AG10803 (cell line): ENCODE results near the gene BIN1.

ENCODE experiments used
- DNase-seq: peaks from one replicate; pipeline ENCODE4 v3.0.0; 2010; ENCODE audit warnings: low read depth
- H3K4me3 ChIP-seq: 2 replicates; pipeline ENCODE4 v1.5.1; 2011; ENCODE audit warnings: mild to moderate bottlenecking, low read length, control low read depth
- TF ChIP-seq, protein P1 (sequence below): conservative IDR thresholded peaks from 2 replicates; pipeline ENCODE4 v1.5.1; 2011; ENCODE audit warnings: mild to moderate bottlenecking, low read length, control low read depth, inconsistent platforms

Gene BIN1, protein sequence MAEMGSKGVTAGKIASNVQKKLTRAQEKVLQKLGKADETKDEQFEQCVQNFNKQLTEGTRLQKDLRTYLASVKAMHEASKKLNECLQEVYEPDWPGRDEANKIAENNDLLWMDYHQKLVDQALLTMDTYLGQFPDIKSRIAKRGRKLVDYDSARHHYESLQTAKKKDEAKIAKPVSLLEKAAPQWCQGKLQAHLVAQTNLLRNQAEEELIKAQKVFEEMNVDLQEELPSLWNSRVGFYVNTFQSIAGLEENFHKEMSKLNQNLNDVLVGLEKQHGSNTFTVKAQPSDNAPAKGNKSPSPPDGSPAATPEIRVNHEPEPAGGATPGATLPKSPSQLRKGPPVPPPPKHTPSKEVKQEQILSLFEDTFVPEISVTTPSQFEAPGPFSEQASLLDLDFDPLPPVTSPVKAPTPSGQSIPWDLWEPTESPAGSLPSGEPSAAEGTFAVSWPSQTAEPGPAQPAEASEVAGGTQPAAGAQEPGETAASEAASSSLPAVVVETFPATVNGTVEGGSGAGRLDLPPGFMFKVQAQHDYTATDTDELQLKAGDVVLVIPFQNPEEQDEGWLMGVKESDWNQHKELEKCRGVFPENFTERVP

DNA sequence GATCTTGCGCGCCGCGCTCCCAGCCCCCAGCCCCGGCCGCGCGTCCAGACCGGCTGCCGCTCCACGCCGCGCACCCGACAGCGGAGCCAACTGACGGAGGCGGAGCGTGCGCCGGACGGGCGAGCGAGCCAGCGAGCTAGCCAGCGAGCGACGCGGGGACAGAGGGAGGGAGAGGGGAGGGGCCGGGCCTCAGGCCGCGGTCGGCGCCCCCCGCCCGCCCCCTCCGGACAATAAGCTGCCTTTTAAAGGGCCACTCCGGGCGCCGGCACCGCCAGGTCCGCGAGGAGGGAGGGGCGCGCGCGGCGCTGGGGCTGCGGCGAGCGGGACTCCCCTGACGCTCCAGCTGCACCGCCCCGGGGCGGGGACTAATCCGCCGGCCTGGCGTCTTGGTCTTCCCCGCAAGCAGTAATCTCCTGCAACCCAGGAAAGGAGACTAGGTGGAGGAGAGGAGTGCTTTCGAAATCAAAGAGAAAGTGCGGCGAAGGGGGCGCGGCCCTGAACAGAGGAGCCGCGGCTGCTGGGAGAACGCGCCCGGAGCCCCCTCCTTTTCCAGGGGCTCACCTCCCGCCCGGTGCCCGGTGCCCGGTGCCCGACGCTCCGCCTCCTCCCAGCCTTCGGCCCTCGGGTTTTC lies at the start of gene BIN1:
TSS of gene BIN1 (minus strand) at position 164 of the 631 bp plus-strand sequence. CDS start 211 bp downstream, outside the sequence.
- TF ChIP-seq, protein P1, sequence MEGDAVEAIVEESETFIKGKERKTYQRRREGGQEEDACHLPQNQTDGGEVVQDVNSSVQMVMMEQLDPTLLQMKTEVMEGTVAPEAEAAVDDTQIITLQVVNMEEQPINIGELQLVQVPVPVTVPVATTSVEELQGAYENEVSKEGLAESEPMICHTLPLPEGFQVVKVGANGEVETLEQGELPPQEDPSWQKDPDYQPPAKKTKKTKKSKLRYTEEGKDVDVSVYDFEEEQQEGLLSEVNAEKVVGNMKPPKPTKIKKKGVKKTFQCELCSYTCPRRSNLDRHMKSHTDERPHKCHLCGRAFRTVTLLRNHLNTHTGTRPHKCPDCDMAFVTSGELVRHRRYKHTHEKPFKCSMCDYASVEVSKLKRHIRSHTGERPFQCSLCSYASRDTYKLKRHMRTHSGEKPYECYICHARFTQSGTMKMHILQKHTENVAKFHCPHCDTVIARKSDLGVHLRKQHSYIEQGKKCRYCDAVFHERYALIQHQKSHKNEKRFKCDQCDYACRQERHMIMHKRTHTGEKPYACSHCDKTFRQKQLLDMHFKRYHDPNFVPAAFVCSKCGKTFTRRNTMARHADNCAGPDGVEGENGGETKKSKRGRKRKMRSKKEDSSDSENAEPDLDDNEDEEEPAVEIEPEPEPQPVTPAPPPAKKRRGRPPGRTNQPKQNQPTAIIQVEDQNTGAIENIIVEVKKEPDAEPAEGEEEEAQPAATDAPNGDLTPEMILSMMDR: no peak
- peak within 1 kb of the TSS; percentile 84 for H3K4me3 ChIP-seq
- peak; percentile 84 for DNase-seq

DNA sequence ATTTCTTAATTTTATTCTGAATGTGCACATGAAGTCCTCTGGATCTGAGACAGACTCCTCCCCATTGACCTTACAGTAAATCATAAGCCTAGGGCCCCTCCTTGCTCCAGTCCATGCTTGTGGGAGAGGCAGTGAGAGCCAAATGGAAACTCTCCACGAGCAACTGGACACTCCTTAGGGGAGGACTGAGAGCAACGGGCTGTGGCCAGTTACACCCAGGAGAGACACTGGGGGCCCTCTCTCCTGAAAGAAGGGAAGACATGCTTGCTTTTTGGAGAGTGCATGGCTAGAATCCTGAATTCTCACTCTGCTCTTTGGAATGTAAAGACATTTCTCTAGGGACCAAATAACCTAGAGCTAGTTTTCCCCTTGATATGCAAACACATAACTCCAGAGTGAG lies 49.0 kb upstream of the BIN1 start:
- TF ChIP-seq, protein P1: no peak
- DNase-seq: peak; percentile 73
- no peak overlapping the region for H3K4me3 ChIP-seq

DNA sequence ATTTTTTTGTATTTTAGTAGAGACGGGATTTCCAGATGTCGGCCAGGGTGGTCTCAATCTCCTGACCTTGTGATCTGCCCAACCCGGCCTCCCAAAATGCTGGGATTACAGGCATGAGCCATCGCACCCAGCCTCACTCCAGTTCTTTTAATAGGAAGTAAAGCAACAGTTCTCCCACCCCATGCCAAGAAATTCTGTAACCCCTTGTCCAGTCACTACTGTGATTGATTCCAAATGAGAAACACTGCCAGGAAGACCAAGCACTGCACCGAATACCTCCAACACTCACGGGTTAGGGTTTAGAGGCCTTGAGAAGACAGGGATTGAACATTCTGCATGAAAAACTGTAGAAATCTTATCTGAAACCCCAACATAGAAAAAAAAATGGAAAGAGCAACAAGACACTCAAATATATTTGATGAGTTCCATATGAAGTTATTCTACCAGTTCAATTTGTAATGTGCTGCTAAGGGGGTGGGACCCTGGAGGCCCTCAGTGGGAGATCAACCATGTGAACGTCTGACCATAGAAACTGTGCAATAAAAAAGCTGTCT lies 48.2 kb upstream of the BIN1 start:
- no peak overlapping the region for H3K4me3 ChIP-seq
- DNase-seq: peak; percentile 85
- TF ChIP-seq, protein P1: no peak

DNA sequence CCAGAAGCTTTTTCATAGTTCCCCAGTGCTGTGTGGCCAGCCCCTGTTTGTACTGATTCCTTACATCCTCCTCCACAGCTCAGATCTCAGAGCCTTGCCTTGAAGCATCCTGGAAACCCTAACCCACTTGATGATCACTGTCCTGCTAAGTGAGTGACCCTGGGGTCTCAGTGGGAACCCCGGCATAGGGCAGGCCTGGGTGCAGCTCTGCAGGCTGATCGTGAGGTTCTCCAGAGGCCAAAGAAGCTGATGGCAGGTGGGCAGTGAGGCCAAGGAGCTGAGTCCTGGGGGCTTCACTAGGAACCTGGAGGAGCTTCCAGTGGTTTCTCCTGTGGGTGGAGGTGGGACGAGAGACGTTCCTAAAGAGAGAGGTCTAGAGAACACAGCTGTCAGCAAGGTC lies 47.4 kb upstream of the BIN1 start:
- no peak for DNase-seq
- TF ChIP-seq, protein P1: no peak

DNA sequence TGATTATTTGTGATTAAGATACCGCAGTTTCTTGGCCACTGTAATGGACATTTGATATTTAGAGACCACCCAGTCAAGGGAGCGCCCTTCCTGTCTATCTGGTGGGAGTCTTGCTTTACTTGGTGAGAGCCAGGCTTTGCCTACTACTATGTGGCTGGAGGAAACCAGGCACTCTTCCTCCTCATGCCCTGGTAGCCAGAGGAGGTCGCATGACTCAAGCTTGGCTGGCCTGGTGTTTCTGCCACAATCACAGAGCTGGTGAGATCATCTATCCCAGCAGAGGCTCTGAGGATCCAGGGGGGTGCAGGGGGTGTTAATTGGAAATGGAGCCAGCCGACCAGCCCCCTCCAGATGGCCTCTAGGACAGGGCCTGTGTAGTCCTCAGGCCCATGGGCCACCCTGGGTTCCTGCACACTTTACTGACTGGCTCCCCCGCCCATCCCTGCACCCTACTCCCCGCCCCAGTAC lies 46.8 kb upstream of the BIN1 start:
- TF ChIP-seq, protein P1: peak; percentile 24; the same call in 1 of the 2 replicates
- DNase-seq: peak; percentile 84
- H3K4me3 ChIP-seq: no peak overlapping the region

More for the DNA sequence above, 47.4 kb upstream of the BIN1 start:
- H3K4me3 ChIP-seq: no peak overlapping the region

DNA sequence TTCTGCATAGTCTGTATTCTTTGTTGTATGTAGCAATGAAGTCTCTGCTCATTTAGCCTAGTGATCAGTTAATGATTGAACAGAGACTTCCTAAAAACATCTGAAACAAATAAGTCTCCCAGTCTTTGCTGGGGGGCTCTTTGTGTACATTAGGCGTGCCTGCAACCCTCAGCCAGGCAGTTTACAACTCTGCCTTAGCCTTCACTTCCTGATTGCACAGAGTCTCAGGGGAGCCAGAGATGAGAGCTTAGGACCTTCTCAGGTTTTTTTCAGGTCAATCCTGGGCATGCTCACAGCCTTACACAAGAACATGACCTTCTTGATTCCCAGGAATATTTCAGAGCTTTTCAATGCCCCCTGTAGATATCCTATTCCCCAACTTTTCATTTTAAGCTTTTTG lies 44.0 kb upstream of the BIN1 start:
- TF ChIP-seq, protein P1: no peak
- DNase-seq: no peak

More for the DNA sequence above, 44.0 kb upstream of the BIN1 start:
- H3K4me3 ChIP-seq: no peak overlapping the region
